Panc1 (cell line): Measurements from ENCODE around the gene TXN2. TPM values are rescaled to one million over a fixed set of nuclear protein-coding genes. Genes with fewer than 3 reads are reported as not detected.

ENCODE experiments used
- ATAC-seq: fragments of 200-7000 bp; cut with Tn5 transposase; 2 replicates; pipeline ENCODE4 v1.9.1; 2020; ENCODE audit warnings: mild to moderate bottlenecking, moderate library complexity
- BruUV-seq: library from RNA; stranded (reverse); fragments of 400-500 nt; replicated peaks from 2 replicates; lab custom pipeline; 2021; lab: Mats Ljungman, UMichigan
- CTCF ChIA-PET: fragments of 300-600 bp; sonication (Branson Sonifier 250); formaldehyde crosslinking; loops from one replicate; lab custom pipeline; 2022; ENCODE audit warnings: antibody characterized with exemption; lab: Charles Lee
- POLR2A ChIA-PET: fragments of 300-600 bp; sonication (Branson Sonifier 250); formaldehyde crosslinking; loops from one replicate; lab custom pipeline; 2022; ENCODE audit warnings: antibody characterized with exemption; lab: Charles Lee
- DNase-seq: peaks from one replicate; pipeline ENCODE4 v3.0.0-alpha.2; 2010; ENCODE audit warnings: low read depth, low spot score
- H3K27ac ChIP-seq: 2 replicates; pipeline ENCODE4 v1.5.1; 2011; ENCODE audit warnings: mild to moderate bottlenecking, low read length, inconsistent platforms
- H3K27me3 ChIP-seq: fragments of 200-500 bp; sonication (Bioruptor generic); 2 replicates; pipeline ENCODE4 v1.6.0; 2014; ENCODE audit warnings: low read length, inconsistent platforms; ENCODE audit not compliant: control insufficient read depth, insufficient read depth
- H3K36me3 ChIP-seq: fragments of 200-500 bp; sonication (Bioruptor generic); 2 replicates; pipeline ENCODE4 v1.5.1; 2014; ENCODE audit warnings: inconsistent platforms, mild to moderate bottlenecking, low read length, moderate library complexity; ENCODE audit not compliant: control insufficient read depth, insufficient read depth
- H3K4me1 ChIP-seq: 2 replicates; pipeline ENCODE4 v1.5.1; 2011; ENCODE audit warnings: inconsistent platforms, mild to moderate bottlenecking, low read length, moderate library complexity; ENCODE audit not compliant: control insufficient read depth, insufficient read depth
- H3K4me3 ChIP-seq, 2 experiments: 2 replicates each; pipeline ENCODE4 v1.5.1; 2011 to 2012; ENCODE audit warnings: low read depth in 2 of 2, low read length in 2 of 2, mild to moderate bottlenecking in 2 of 2, inconsistent platforms in 1 of 2, moderate library complexity in 1 of 2
- H3K9me3 ChIP-seq: fragments of 200-500 bp; sonication (Bioruptor generic); 2 replicates; pipeline ENCODE4 v1.5.1; 2014; ENCODE audit warnings: low read depth, mild to moderate bottlenecking, inconsistent platforms, low read length, moderate library complexity; ENCODE audit not compliant: control insufficient read depth, insufficient read depth
- POLR2AphosphoS5 ChIP-seq: IDR thresholded peaks from 2 replicates; pipeline ENCODE4 v1.6.1; 2012; ENCODE audit warnings: mild to moderate bottlenecking, low read depth, low read length, moderate library complexity
- SIN3A ChIP-seq: IDR thresholded peaks from 2 replicates; pipeline ENCODE4 v1.6.1; 2012; ENCODE audit warnings: low read depth, mild to moderate bottlenecking, low read length, moderate library complexity, borderline replicate concordance; ENCODE audit not compliant: insufficient read depth
- TCF7L2 ChIP-seq: IDR thresholded peaks from 2 replicates; pipeline ENCODE4 v1.6.1; 2011; ENCODE audit warnings: mild to moderate bottlenecking, low read depth, low read length, inconsistent platforms
- in situ Hi-C: cut with HindIII; loops from 2 replicates; pipeline ENCODE4 v1.10.0; 2016; ENCODE audit warnings: low sequenced_read_pairs, low pct_unique_long_range_greater_than_20kb
- intact Hi-C: fragments of 100-400 bp; cut with micrococcal nuclease; formaldehyde crosslinking; loops from one replicate; pipeline ENCODE4 v1.10.0; 2022; ENCODE audit not compliant: unreplicated experiment
- total RNA-seq: library from RNA; stranded (reverse); gene quantifications from one replicate; pipeline ENCODE4 v1.2.1, GENCODE V29; 2021; ENCODE audit not compliant: unreplicated experiment
- TF ChIP-seq, protein P1 (sequence below), 2 experiments: IDR thresholded peaks; 2 replicates each; pipeline ENCODE4 v1.6.1; 2011 to 2012; ENCODE audit warnings: low read depth in 2 of 2, control low read depth in 1 of 2, low read length in 1 of 2, mild to moderate bottlenecking in 1 of 2, moderate library complexity in 1 of 2; ENCODE audit not compliant: insufficient read depth in 1 of 2
- TF ChIP-seq, protein P2 (sequence below): fragments of 450-650 bp; IDR thresholded peaks from 2 replicates; pipeline ENCODE4 v1.5.1; 2017; ENCODE audit warnings: mild to moderate bottlenecking

The TXN2 gene
- total RNA-seq, 1 experiment from 2014 or later: 64.1 TPM

DNA sequence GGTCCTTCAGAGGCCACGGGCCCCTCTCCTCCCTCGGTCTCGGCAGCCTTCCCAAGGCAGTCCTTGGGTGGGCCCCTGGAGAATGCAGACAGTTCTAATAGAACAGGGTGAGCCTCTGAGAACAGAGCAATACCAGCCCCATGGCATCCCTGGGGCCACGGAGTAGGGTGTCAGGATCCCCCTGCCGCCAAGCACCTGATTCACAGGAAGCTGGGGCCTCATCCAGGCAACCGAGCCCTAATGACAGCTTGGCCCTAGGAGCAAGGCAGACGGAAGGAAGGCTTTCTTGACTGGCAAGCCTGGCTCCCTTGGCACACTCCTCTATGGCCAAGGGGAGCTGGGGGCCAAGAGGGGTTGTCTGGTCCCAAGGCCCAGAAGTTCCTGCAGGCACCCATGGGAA is 15.2 kb downstream of the TXN2 start:
- CTCF ChIA-PET: no interaction called here
- Histone ChIP-seq H3K27ac (peak overlapping the region; percentile 88), H3K4me1 (peaks cover 68% of the 10 kb centered on the region), H3K27me3 (no peaks in the 10 kb centered on the region), H3K36me3 (no peaks in the 10 kb centered on the region), H3K4me3 (no peak overlapping the region), H3K9me3 (no peaks in the 10 kb centered on the region)
- no TSS peak for BruUV-seq
- in situ Hi-C loops: no loop called here
- ATAC-seq (no peak), DNase-seq (no peak)
- no peak for TF ChIP-seq SIN3A
- TF ChIP-seq, protein P1, sequence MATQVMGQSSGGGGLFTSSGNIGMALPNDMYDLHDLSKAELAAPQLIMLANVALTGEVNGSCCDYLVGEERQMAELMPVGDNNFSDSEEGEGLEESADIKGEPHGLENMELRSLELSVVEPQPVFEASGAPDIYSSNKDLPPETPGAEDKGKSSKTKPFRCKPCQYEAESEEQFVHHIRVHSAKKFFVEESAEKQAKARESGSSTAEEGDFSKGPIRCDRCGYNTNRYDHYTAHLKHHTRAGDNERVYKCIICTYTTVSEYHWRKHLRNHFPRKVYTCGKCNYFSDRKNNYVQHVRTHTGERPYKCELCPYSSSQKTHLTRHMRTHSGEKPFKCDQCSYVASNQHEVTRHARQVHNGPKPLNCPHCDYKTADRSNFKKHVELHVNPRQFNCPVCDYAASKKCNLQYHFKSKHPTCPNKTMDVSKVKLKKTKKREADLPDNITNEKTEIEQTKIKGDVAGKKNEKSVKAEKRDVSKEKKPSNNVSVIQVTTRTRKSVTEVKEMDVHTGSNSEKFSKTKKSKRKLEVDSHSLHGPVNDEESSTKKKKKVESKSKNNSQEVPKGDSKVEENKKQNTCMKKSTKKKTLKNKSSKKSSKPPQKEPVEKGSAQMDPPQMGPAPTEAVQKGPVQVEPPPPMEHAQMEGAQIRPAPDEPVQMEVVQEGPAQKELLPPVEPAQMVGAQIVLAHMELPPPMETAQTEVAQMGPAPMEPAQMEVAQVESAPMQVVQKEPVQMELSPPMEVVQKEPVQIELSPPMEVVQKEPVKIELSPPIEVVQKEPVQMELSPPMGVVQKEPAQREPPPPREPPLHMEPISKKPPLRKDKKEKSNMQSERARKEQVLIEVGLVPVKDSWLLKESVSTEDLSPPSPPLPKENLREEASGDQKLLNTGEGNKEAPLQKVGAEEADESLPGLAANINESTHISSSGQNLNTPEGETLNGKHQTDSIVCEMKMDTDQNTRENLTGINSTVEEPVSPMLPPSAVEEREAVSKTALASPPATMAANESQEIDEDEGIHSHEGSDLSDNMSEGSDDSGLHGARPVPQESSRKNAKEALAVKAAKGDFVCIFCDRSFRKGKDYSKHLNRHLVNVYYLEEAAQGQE (IDR thresholded peaks at IDR 0.05; ENCODE audit: insufficient read depth in 1 of 2, low read depth in 2 of 2, low read length in 1 of 2): 0 out of 4 replicates have a peak, but pooled peaks of 1 of the 2 experiments have one; percentile 8
- POLR2A ChIA-PET: no interaction called here
- intact Hi-C loops: no loop called here

DNA sequence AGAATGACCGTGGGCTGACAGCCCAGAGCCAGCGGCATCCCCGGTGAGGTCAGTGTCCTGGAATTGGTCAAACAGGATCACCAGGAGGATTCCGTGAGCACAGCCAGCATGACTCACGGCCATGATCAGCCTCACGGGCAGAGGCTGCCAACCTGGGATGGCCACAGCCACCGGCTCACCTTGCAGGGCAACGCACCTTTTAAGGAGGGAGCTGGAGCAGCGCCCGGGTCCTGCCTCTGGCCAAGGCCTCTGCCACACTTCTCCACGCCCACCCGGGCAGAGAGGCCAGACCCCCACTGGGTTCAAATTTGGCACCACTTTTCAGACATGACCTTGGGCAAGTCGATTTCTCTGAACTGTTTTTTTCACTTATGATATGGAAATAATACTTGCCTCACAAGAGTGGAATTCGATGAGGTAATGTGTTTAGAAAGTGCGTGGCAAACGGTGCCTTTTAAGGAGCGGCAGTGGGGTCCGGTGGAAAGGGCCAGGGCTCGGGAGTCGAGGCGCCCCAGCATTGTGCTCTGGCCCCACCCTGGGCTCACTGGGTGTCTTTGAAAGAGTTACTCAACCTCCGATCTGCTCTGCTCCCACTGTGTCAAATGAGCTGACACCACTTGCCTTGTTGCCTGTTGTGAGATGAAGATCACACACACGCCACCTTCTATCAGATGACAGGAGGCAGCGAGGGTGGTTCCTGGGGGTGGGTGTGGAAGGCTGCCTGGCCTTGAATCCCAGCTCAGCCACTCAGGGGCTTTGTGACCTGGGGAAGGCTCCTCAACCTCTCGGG is 16.0 kb downstream of the TXN2 start:
- peak; percentile 85 for DNase-seq
- no TSS peak for BruUV-seq
- Histone ChIP-seq H3K4me1 (peaks cover 68% of the 10 kb centered on the region), H3K27me3 (no peaks in the 10 kb centered on the region), H3K36me3 (no peaks in the 10 kb centered on the region), H3K27ac (peak overlapping the region; percentile 88), H3K4me3 (no peak overlapping the region), H3K9me3 (no peaks in the 10 kb centered on the region)
- in situ Hi-C loops (no loop called here), intact Hi-C loops (no loop called here)
- peak; percentile 70 for ATAC-seq
- CTCF ChIA-PET: no interaction called here
- POLR2A ChIA-PET: no interaction called here
- TF ChIP-seq POLR2AphosphoS5: no peak

DNA sequence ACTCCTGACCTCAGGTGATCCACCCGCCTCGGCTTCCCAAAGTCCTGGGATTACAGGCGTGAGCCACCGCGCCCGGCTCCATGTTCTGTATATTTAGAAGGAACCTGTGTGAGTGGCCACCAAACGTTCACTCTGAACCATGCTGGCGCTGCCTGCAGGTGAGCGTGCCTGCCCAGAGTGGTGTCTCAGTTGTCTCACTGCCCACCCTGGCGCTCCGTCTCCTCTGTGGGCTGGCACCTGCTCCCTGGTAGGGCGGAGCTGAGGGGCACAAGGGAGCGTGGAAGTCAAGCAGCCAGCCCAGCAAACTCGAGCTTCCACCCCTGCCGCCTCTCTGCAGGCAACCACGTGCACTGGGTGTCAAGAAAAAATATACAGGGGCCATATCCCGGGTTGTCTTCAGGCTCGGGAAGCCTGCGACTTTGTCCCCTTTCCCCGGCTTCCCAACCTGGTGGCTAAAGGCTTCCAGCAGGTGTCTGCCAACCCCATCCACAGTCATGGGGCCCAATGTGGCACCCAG is 16.7 kb downstream of the TXN2 start:
- ChIA-PET POLR2A (no interaction called here), CTCF (no interaction called here)
- Histone ChIP-seq H3K27ac (peak overlapping the region; percentile 88), H3K9me3 (no peaks in the 10 kb centered on the region), H3K4me1 (peaks cover 63% of the 10 kb centered on the region), H3K4me3 (no peak overlapping the region), H3K27me3 (no peaks in the 10 kb centered on the region), H3K36me3 (no peaks in the 10 kb centered on the region)
- no TSS peak for BruUV-seq
- intact Hi-C loops: no loop called here
- TF ChIP-seq TCF7L2: no peak
- TF ChIP-seq, protein P1 (IDR thresholded peaks at IDR 0.05; ENCODE audit: insufficient read depth in 1 of 2, low read depth in 2 of 2, low read length in 1 of 2): no peak
- no peak for TF ChIP-seq SIN3A
- no peak for TF ChIP-seq POLR2AphosphoS5
- TF ChIP-seq, protein P2, sequence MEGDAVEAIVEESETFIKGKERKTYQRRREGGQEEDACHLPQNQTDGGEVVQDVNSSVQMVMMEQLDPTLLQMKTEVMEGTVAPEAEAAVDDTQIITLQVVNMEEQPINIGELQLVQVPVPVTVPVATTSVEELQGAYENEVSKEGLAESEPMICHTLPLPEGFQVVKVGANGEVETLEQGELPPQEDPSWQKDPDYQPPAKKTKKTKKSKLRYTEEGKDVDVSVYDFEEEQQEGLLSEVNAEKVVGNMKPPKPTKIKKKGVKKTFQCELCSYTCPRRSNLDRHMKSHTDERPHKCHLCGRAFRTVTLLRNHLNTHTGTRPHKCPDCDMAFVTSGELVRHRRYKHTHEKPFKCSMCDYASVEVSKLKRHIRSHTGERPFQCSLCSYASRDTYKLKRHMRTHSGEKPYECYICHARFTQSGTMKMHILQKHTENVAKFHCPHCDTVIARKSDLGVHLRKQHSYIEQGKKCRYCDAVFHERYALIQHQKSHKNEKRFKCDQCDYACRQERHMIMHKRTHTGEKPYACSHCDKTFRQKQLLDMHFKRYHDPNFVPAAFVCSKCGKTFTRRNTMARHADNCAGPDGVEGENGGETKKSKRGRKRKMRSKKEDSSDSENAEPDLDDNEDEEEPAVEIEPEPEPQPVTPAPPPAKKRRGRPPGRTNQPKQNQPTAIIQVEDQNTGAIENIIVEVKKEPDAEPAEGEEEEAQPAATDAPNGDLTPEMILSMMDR: no peak
- no peak; the same call in 1 of the 2 replicates for ATAC-seq
- in situ Hi-C loops: no loop called here
- no peak for DNase-seq
